Mesendoderm (in vitro differentiated cells): ENCODE data around the gene MAPKBP1.

Experiments
- DNase-seq: peaks from one replicate; pipeline ENCODE4 v3.0.0; 2013
- H2AK5ac ChIP-seq: 2 replicates; pipeline ENCODE4 v1.6.1; 2013; ENCODE audit warnings: low read length, inconsistent platforms
- H2BK120ac ChIP-seq: 2 replicates; pipeline ENCODE4 v1.6.1; 2013; ENCODE audit warnings: low read depth, mild to moderate bottlenecking, low read length, moderate library complexity, mixed read lengths
- H2BK15ac ChIP-seq: replicated peaks from 2 replicates; pipeline ENCODE4 v1.6.1; 2013; ENCODE audit warnings: low read depth, mild to moderate bottlenecking, moderate library complexity
- H2BK5ac ChIP-seq: 2 replicates; pipeline ENCODE4 v1.6.1; 2013; ENCODE audit warnings: low read length, inconsistent platforms
- H3K18ac ChIP-seq: 2 replicates; pipeline ENCODE4 v1.6.1; 2013; ENCODE audit warnings: mild to moderate bottlenecking, low read length, mixed read lengths
- H3K23ac ChIP-seq: one replicate; pipeline ENCODE4 v1.6.1; 2013; ENCODE audit warnings: low read length
- H3K27ac ChIP-seq: 2 replicates; pipeline ENCODE4 v1.5.1; 2013; ENCODE audit warnings: low read depth, mild to moderate bottlenecking, inconsistent platforms, low read length, moderate library complexity
- H3K27me3 ChIP-seq: 2 replicates; pipeline ENCODE4 v1.6.1; 2013; ENCODE audit warnings: low read length, control low read depth, mild to moderate bottlenecking, inconsistent platforms; ENCODE audit not compliant: insufficient read depth, poor library complexity
- H3K36me3 ChIP-seq: 2 replicates; pipeline ENCODE4 v1.6.1; 2013; ENCODE audit warnings: low read length, inconsistent platforms; ENCODE audit not compliant: control insufficient read depth, insufficient read depth
- H3K4ac ChIP-seq: one replicate; pipeline ENCODE4 v1.6.1; 2013; ENCODE audit warnings: low read depth, mild to moderate bottlenecking, low read length, moderate library complexity
- H3K4me1 ChIP-seq: 2 replicates; pipeline ENCODE4 v1.6.1; 2013; ENCODE audit warnings: low read depth, low read length, inconsistent platforms; ENCODE audit not compliant: control insufficient read depth
- H3K4me2 ChIP-seq: 2 replicates; pipeline ENCODE4 v1.6.1; 2013; ENCODE audit warnings: low read length
- H3K4me3 ChIP-seq: 2 replicates; pipeline ENCODE4 v1.5.1; 2013; ENCODE audit warnings: mild to moderate bottlenecking, low read length
- H3K56ac ChIP-seq: one replicate; pipeline ENCODE4 v1.6.1; 2013; ENCODE audit warnings: low read length
- H3K79me1 ChIP-seq: 2 replicates; pipeline ENCODE4 v1.6.1; 2013; ENCODE audit warnings: low read length, inconsistent platforms
- H3K79me2 ChIP-seq: 2 replicates; pipeline ENCODE4 v1.6.1; 2013; ENCODE audit warnings: mild to moderate bottlenecking, low read length; ENCODE audit not compliant: control insufficient read depth, insufficient read depth
- H3K9ac ChIP-seq: 2 replicates; pipeline ENCODE4 v1.6.1; 2013; ENCODE audit warnings: low read length, inconsistent platforms
- H4K5ac ChIP-seq: one replicate; pipeline ENCODE4 v1.6.1; 2013; ENCODE audit warnings: low read length
- H4K8ac ChIP-seq: one replicate; pipeline ENCODE4 v1.6.1; 2013; ENCODE audit warnings: low read depth, mild to moderate bottlenecking, control low read depth, low read length, moderate library complexity
- WGBS: extraction: QIAGEN DNeasy Blood & Tissue Kit; methylation state at CpG from one replicate; pipeline ENCODE4 v1.1.7; 2013; ENCODE audit warnings: low lambda C conversion rate, missing lambda C conversion rate; ENCODE audit not compliant: insufficient coverage; ENCODE audit errors: extremely low coverage; 5-methylcytosine and 5-hydroxymethylcytosine counted together

The MAPKBP1 gene

GRCh38 chr15:41862515-41863116 lies 88.3 kb downstream of the MAPKBP1 start:
- no CpG with 5 or more reads among the region's 19 CpGs for WGBS
- no peak overlapping the region for H3K56ac ChIP-seq
- H3K9ac ChIP-seq, result no peak overlapping the region
- no peak overlapping the region for H3K23ac ChIP-seq
- no peak overlapping the region for H2AK5ac ChIP-seq
- no peak overlapping the region for H3K4ac ChIP-seq
- no peak overlapping the region for H4K5ac ChIP-seq
- no peak overlapping the region for H3K4me2 ChIP-seq
- H3K18ac ChIP-seq, result no peak overlapping the region
- H3K4me3 ChIP-seq, result no peak overlapping the region
- H2BK15ac ChIP-seq, result no peak overlapping the region
- no peak overlapping the region for H2BK5ac ChIP-seq
- no peaks in the 10 kb centered on the region for H3K27me3 ChIP-seq
- H3K4me1 ChIP-seq, result no peaks in the 10 kb centered on the region
- H4K8ac ChIP-seq, result no peak overlapping the region
- no peaks in the 10 kb centered on the region for H3K79me2 ChIP-seq
- H3K27ac ChIP-seq, result no peak overlapping the region
- peak; percentile 57 for DNase-seq
- no peaks in the 10 kb centered on the region for H3K79me1 ChIP-seq
- no peak overlapping the region for H2BK120ac ChIP-seq
- H3K36me3 ChIP-seq, result no peaks in the 10 kb centered on the region

GRCh38 chr15:41865490-41866055 lies 91.3 kb downstream of the MAPKBP1 start:
- no peak overlapping the region for H2AK5ac ChIP-seq
- H3K4ac ChIP-seq, result no peak overlapping the region
- no peak overlapping the region for H2BK5ac ChIP-seq
- no peak overlapping the region for H3K4me2 ChIP-seq
- H3K27me3 ChIP-seq, result no peaks in the 10 kb centered on the region
- H2BK15ac ChIP-seq, result no peak overlapping the region
- H3K23ac ChIP-seq, result no peak overlapping the region
- no peak for DNase-seq
- H3K18ac ChIP-seq, result no peak overlapping the region
- H3K4me1 ChIP-seq, result no peaks in the 10 kb centered on the region
- no peaks in the 10 kb centered on the region for H3K36me3 ChIP-seq
- no peak overlapping the region for H4K8ac ChIP-seq
- no peak overlapping the region for H2BK120ac ChIP-seq
- no peak overlapping the region for H3K27ac ChIP-seq
- H3K4me3 ChIP-seq, result no peak overlapping the region
- H4K5ac ChIP-seq, result no peak overlapping the region
- H3K79me1 ChIP-seq, result no peaks in the 10 kb centered on the region
- no CpG with 5 or more reads among the region's 18 CpGs for WGBS
- H3K56ac ChIP-seq, result no peak overlapping the region
- H3K9ac ChIP-seq, result no peak overlapping the region
- no peaks in the 10 kb centered on the region for H3K79me2 ChIP-seq

- no peaks in the 10 kb centered on the region for H3K36me3 ChIP-seq
- H3K79me1 ChIP-seq, result no peaks in the 10 kb centered on the region
- no peak overlapping the region for H2AK5ac ChIP-seq
- no peak overlapping the region for H4K8ac ChIP-seq
- H2BK5ac ChIP-seq, result no peak overlapping the region
- H3K23ac ChIP-seq, result no peak overlapping the region
- no CpG with 5 or more reads among the region's 8 CpGs for WGBS
- H3K18ac ChIP-seq, result no peak overlapping the region
- H3K56ac ChIP-seq, result no peak overlapping the region
- H3K4me1 ChIP-seq, result no peaks in the 10 kb centered on the region
- H3K79me2 ChIP-seq, result no peaks in the 10 kb centered on the region
- H2BK15ac ChIP-seq, result no peak overlapping the region
- H3K9ac ChIP-seq, result no peak overlapping the region
- no peak overlapping the region for H3K4me3 ChIP-seq
- H3K4ac ChIP-seq, result no peak overlapping the region
- peak; percentile 67 for DNase-seq
- H3K27ac ChIP-seq, result no peak overlapping the region
- no peak overlapping the region for H4K5ac ChIP-seq
- no peaks in the 10 kb centered on the region for H3K27me3 ChIP-seq
- H3K4me2 ChIP-seq, result no peak overlapping the region
- no peak overlapping the region for H2BK120ac ChIP-seq
These were observed 92.0 kb downstream of the MAPKBP1 start for GRCh38 chr15:41866263-41866703.

- H3K27ac ChIP-seq, result no peak overlapping the region
- no peak overlapping the region for H4K8ac ChIP-seq
- no peak overlapping the region for H3K9ac ChIP-seq
- H3K4ac ChIP-seq, result no peak overlapping the region
- no peak overlapping the region for H2BK5ac ChIP-seq
- no peak overlapping the region for H2BK15ac ChIP-seq
- no peak for DNase-seq
- H3K4me3 ChIP-seq, result no peak overlapping the region
- H3K79me2 ChIP-seq, result no peaks in the 10 kb centered on the region
- no peaks in the 10 kb centered on the region for H3K79me1 ChIP-seq
- no peak overlapping the region for H3K56ac ChIP-seq
- no peak overlapping the region for H2BK120ac ChIP-seq
- H3K27me3 ChIP-seq, result no peaks in the 10 kb centered on the region
- H3K36me3 ChIP-seq, result no peaks in the 10 kb centered on the region
- H4K5ac ChIP-seq, result no peak overlapping the region
- no peak overlapping the region for H2AK5ac ChIP-seq
- no CpG with 5 or more reads among the region's 25 CpGs for WGBS
- no peak overlapping the region for H3K18ac ChIP-seq
- H3K23ac ChIP-seq, result no peak overlapping the region
- no peaks in the 10 kb centered on the region for H3K4me1 ChIP-seq
- no peak overlapping the region for H3K4me2 ChIP-seq
These were observed 92.7 kb downstream of the MAPKBP1 start for GRCh38 chr15:41866872-41867579.

GRCh38 chr15:41868321-41868720 lies 94.0 kb downstream of the MAPKBP1 start:
- Histone ChIP-seq H2AK5ac (no peak overlapping the region), H3K79me1 (no peaks in the 10 kb centered on the region), H2BK15ac (no peak overlapping the region), H3K4ac (no peak overlapping the region), H3K4me2 (no peak overlapping the region), H3K23ac (no peak overlapping the region), H2BK120ac (no peak overlapping the region), H3K27ac (no peak overlapping the region), H2BK5ac (no peak overlapping the region), H3K9ac (no peak overlapping the region), H3K36me3 (no peaks in the 10 kb centered on the region), H3K27me3 (no peaks in the 10 kb centered on the region), H4K5ac (no peak overlapping the region), H3K4me3 (no peak overlapping the region), H4K8ac (no peak overlapping the region), H3K18ac (no peak overlapping the region), H3K79me2 (no peaks in the 10 kb centered on the region), H3K56ac (no peak overlapping the region), H3K4me1 (no peaks in the 10 kb centered on the region)
- DNase-seq, result no peak
- no CpG with 5 or more reads among the region's 15 CpGs for WGBS
